ENCODE data around the gene UCP2.
"Not testable (repeated sequence)": the region's sequence is repeated elsewhere in the genome, so short reads cannot be mapped to it uniquely, and the experiment has no call there.

- TF ChIP-seq, protein P1, sequence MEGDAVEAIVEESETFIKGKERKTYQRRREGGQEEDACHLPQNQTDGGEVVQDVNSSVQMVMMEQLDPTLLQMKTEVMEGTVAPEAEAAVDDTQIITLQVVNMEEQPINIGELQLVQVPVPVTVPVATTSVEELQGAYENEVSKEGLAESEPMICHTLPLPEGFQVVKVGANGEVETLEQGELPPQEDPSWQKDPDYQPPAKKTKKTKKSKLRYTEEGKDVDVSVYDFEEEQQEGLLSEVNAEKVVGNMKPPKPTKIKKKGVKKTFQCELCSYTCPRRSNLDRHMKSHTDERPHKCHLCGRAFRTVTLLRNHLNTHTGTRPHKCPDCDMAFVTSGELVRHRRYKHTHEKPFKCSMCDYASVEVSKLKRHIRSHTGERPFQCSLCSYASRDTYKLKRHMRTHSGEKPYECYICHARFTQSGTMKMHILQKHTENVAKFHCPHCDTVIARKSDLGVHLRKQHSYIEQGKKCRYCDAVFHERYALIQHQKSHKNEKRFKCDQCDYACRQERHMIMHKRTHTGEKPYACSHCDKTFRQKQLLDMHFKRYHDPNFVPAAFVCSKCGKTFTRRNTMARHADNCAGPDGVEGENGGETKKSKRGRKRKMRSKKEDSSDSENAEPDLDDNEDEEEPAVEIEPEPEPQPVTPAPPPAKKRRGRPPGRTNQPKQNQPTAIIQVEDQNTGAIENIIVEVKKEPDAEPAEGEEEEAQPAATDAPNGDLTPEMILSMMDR (conservative IDR thresholded peaks at IDR 0.05; ENCODE audit: low read depth in 2 of 2): not testable (repeated sequence)
- TF ChIP-seq EZH2phosphoT487 (IDR thresholded peaks at IDR 0.05; ENCODE audit: unreplicated experiment); POLR2AphosphoS5 (IDR thresholded peaks at IDR 0.05; ENCODE audit: low read depth); CREB1 (CRISPR knock-in tag; IDR thresholded peaks at IDR 0.05; ENCODE audit: low read depth); ZNF462 (CRISPR knock-in tag; IDR thresholded peaks at IDR 0.05); EZH2 (IDR thresholded peaks at IDR 0.05; ENCODE audit: low read depth, unreplicated experiment); NANOG (IDR thresholded peaks at IDR 0.05; ENCODE audit: borderline replicate concordance); ZNF114 (CRISPR knock-in tag; IDR thresholded peaks at IDR 0.05); JUNB (IDR thresholded peaks at IDR 0.05; ENCODE audit: unreplicated experiment): not testable (repeated sequence)
- TF ChIP-seq, protein P2, sequence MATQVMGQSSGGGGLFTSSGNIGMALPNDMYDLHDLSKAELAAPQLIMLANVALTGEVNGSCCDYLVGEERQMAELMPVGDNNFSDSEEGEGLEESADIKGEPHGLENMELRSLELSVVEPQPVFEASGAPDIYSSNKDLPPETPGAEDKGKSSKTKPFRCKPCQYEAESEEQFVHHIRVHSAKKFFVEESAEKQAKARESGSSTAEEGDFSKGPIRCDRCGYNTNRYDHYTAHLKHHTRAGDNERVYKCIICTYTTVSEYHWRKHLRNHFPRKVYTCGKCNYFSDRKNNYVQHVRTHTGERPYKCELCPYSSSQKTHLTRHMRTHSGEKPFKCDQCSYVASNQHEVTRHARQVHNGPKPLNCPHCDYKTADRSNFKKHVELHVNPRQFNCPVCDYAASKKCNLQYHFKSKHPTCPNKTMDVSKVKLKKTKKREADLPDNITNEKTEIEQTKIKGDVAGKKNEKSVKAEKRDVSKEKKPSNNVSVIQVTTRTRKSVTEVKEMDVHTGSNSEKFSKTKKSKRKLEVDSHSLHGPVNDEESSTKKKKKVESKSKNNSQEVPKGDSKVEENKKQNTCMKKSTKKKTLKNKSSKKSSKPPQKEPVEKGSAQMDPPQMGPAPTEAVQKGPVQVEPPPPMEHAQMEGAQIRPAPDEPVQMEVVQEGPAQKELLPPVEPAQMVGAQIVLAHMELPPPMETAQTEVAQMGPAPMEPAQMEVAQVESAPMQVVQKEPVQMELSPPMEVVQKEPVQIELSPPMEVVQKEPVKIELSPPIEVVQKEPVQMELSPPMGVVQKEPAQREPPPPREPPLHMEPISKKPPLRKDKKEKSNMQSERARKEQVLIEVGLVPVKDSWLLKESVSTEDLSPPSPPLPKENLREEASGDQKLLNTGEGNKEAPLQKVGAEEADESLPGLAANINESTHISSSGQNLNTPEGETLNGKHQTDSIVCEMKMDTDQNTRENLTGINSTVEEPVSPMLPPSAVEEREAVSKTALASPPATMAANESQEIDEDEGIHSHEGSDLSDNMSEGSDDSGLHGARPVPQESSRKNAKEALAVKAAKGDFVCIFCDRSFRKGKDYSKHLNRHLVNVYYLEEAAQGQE (IDR thresholded peaks at IDR 0.05; ENCODE audit: unreplicated experiment): not testable (repeated sequence)
These were observed 3.0 kb upstream of the UCP2 start for GRCh38 chr11:73985661-73986060.

All from GM23338 (cell line).